BLaER1 treated with 17β-estradiol and CSF1 and Interleukin-3, amounts not matched to agents 10 nM and 100 nM (cell line): ENCODE measurements around the gene DCTN1.

Experiments used
- H3K27ac ChIP-seq, 11 experiments: shearing (Covaris generic); formaldehyde crosslinking; 2 replicates each; pipeline ENCODE4 v1.8.1; 2022
- H3K27me3 ChIP-seq, 11 experiments: shearing (Covaris generic); formaldehyde crosslinking; 2 replicates each; pipeline ENCODE4 v1.8.1; 2022
- H3K36me3 ChIP-seq, 11 experiments: shearing (Covaris generic); formaldehyde crosslinking; 2 replicates each; pipeline ENCODE4 v1.8.1; 2022
- H3K4me1 ChIP-seq, 10 experiments: shearing (Covaris generic); formaldehyde crosslinking; 2 replicates each; pipeline ENCODE4 v1.8.1; 2022
- H3K4me2 ChIP-seq, 11 experiments: shearing (Covaris generic); formaldehyde crosslinking; 2 replicates each; pipeline ENCODE4 v1.8.1; 2022
- H3K4me3 ChIP-seq, 10 experiments: shearing (Covaris generic); formaldehyde crosslinking; 2 replicates each; pipeline ENCODE4 v1.8.1; 2022
- H3K9ac ChIP-seq, 11 experiments: shearing (Covaris generic); formaldehyde crosslinking; 2 replicates each; pipeline ENCODE4 v1.8.1; 2022
- H3K9me3 ChIP-seq, 11 experiments: shearing (Covaris generic); formaldehyde crosslinking; replicated peaks in 1 of 11; 2 replicates each; pipeline ENCODE4 v1.8.1; 2022
- H4K20me1 ChIP-seq, 11 experiments: shearing (Covaris generic); formaldehyde crosslinking; 2 replicates each; pipeline ENCODE4 v1.8.1; 2022
- Cebpa-rat ChIP-seq, 11 experiments: shearing (Covaris generic); IDR thresholded peaks; 2 replicates each; pipeline ENCODE4 v1.8.1; 2022

The DCTN1 gene

GRCh38 chr2:74384051-74384450 lies 3.9 kb upstream of the DCTN1 start:
- Histone ChIP-seq H3K4me1 (peaks cover 50 to 62% (median 55%) of the 10 kb centered on the region in 10 experiments), H4K20me1 (peaks cover 63 to 96% (median 87%) of the 10 kb centered on the region in 11 experiments; a peak in 20 of 22 replicates), H3K27me3 (no peaks in the 10 kb centered on the region), H3K36me3 (peaks cover 26 to 70% (median 48%) of the 10 kb centered on the region in 11 experiments), H3K4me2 (no peak overlapping the region), H3K9ac (no peak overlapping the region), H3K9me3 (no peaks in the 10 kb centered on the region), H3K4me3 (no peak overlapping the region), H3K27ac (no peak overlapping the region)
- no peak for TF ChIP-seq Cebpa-rat (IDR thresholded peaks at IDR 0.05)

- Histone ChIP-seq H3K4me2 (no peak overlapping the region), H3K4me3 (no peak overlapping the region), H3K36me3 (peaks cover 31 to 76% (median 54%) of the 10 kb centered on the region in 11 experiments), H3K27ac (no peak overlapping the region), H3K27me3 (no peaks in the 10 kb centered on the region), H3K9me3 (no peaks in the 10 kb centered on the region), H3K9ac (no peak overlapping the region), H4K20me1 (peaks cover 58 to 96% (median 87%) of the 10 kb centered on the region in 11 experiments; a peak in 20 of 22 replicates), H3K4me1 (peaks cover 43 to 59% (median 50%) of the 10 kb centered on the region in 10 experiments)
- TF ChIP-seq Cebpa-rat (IDR thresholded peaks at IDR 0.05), result no peak
Observed at GRCh38 chr2:74383254-74383653, 3.1 kb upstream of the DCTN1 start.

- TF ChIP-seq Cebpa-rat (IDR thresholded peaks at IDR 0.05), result no peak
- peaks cover 46 to 82% (median 65%) of the 10 kb centered on the region in 11 experiments for H3K36me3 ChIP-seq
- H3K27me3 ChIP-seq, result no peaks in the 10 kb centered on the region
- no peak overlapping the region for H3K27ac ChIP-seq
- H3K4me2 ChIP-seq, result no peak overlapping the region
- H3K4me3 ChIP-seq, result no peak overlapping the region
- no peaks in the 10 kb centered on the region for H3K9me3 ChIP-seq
- no peak overlapping the region for H3K9ac ChIP-seq
- H3K4me1 ChIP-seq, result peaks cover 29 to 44% (median 36%) of the 10 kb centered on the region in 10 experiments
- peaks cover 46 to 94% (median 85%) of the 10 kb centered on the region in 11 experiments; a peak in 20 of 22 replicates for H4K20me1 ChIP-seq
Observed at GRCh38 chr2:74381751-74382150, 1.6 kb upstream of the DCTN1 start.

GRCh38 chr2:74378007-74378406 lies 2.1 kb downstream of the DCTN1 start:
- Histone ChIP-seq H3K27ac (no peak overlapping the region), H3K9me3 (no peaks in the 10 kb centered on the region), H3K4me2 (no peak overlapping the region), H3K4me3 (no peak overlapping the region), H3K9ac (no peak overlapping the region), H3K4me1 (peaks cover 37 to 59% (median 48%) of the 10 kb centered on the region in 10 experiments), H4K20me1 (peaks cover 33 to 94% (median 82%) of the 10 kb centered on the region in 11 experiments; a peak in 20 of 22 replicates), H3K27me3 (no peaks in the 10 kb centered on the region), H3K36me3 (peaks cover 41 to 77% (median 55%) of the 10 kb centered on the region in 11 experiments)
- no peak for TF ChIP-seq Cebpa-rat (IDR thresholded peaks at IDR 0.05)

- H3K27ac ChIP-seq, result no peak overlapping the region
- H3K4me3 ChIP-seq, result no peak overlapping the region
- H4K20me1 ChIP-seq, result peaks cover 23 to 98% (median 85%) of the 10 kb centered on the region in 11 experiments; a peak in 20 of 22 replicates
- H3K36me3 ChIP-seq, result peaks cover 45 to 79% (median 64%) of the 10 kb centered on the region in 11 experiments
- peak overlapping the region in 10 of 11 experiments; percentile 0 to 57 (median 26); a peak in 10 of 22 replicates for H3K4me2 ChIP-seq
- no peaks in the 10 kb centered on the region for H3K27me3 ChIP-seq
- peaks cover 38 to 57% (median 52%) of the 10 kb centered on the region in 10 experiments for H3K4me1 ChIP-seq
- no peaks in the 10 kb centered on the region for H3K9me3 ChIP-seq
- H3K9ac ChIP-seq, result no peak overlapping the region
- no peak for TF ChIP-seq Cebpa-rat (IDR thresholded peaks at IDR 0.05)
Observed at GRCh38 chr2:74375838-74376237, 4.3 kb downstream of the DCTN1 start.

- no peaks in the 10 kb centered on the region for H3K9me3 ChIP-seq
- no peak overlapping the region for H3K4me3 ChIP-seq
- TF ChIP-seq Cebpa-rat (IDR thresholded peaks at IDR 0.05), result no peak
- H4K20me1 ChIP-seq, result peaks cover 12 to 93% (median 73%) of the 10 kb centered on the region in 11 experiments; a peak in 20 of 22 replicates
- H3K27ac ChIP-seq, result no peak overlapping the region
- no peak overlapping the region for H3K9ac ChIP-seq
- peaks cover 56 to 90% (median 75%) of the 10 kb centered on the region in 11 experiments for H3K36me3 ChIP-seq
- peaks cover 27 to 45% (median 40%) of the 10 kb centered on the region in 10 experiments for H3K4me1 ChIP-seq
- 0 out of 22 replicates have a peak overlapping the region, but pooled peaks of 3 of the 11 experiments have one; percentile 24 to 61 (median 53) for H3K4me2 ChIP-seq
- H3K27me3 ChIP-seq, result no peaks in the 10 kb centered on the region
Observed at GRCh38 chr2:74374509-74375205, 5.5 kb downstream of the DCTN1 start.

- TF ChIP-seq Cebpa-rat (IDR thresholded peaks at IDR 0.05), result no peak
- Histone ChIP-seq H4K20me1 (peaks cover 5 to 86% (median 67%) of the 10 kb centered on the region in 11 experiments; a peak in 18 of 22 replicates), H3K4me1 (peaks cover 25 to 40% (median 34%) of the 10 kb centered on the region in 10 experiments), H3K9ac (no peak overlapping the region), H3K9me3 (no peaks in the 10 kb centered on the region), H3K36me3 (peaks cover 63 to 97% (median 82%) of the 10 kb centered on the region in 11 experiments), H3K4me2 (peak overlapping the region in 9 of 11 experiments; percentile 24 to 61 (median 56); a peak in 15 of 22 replicates), H3K4me3 (no peak overlapping the region), H3K27me3 (no peaks in the 10 kb centered on the region), H3K27ac (no peak overlapping the region)
Observed at GRCh38 chr2:74373985-74374384, 6.1 kb downstream of the DCTN1 start.

GRCh38 chr2:74373221-74373676 lies 6.9 kb downstream of the DCTN1 start:
- no peak for TF ChIP-seq Cebpa-rat (IDR thresholded peaks at IDR 0.05)
- peak overlapping the region in 2 of 11 experiments; percentile 2 to 4; a peak in 1 of 22 replicates for H3K27ac ChIP-seq
- no peaks in the 10 kb centered on the region for H3K9me3 ChIP-seq
- no peak overlapping the region for H3K9ac ChIP-seq
- peak overlapping the region; percentile 24 to 61 (median 53); a peak in 18 of 22 replicates for H3K4me2 ChIP-seq
- H3K27me3 ChIP-seq, result no peaks in the 10 kb centered on the region
- H4K20me1 ChIP-seq, result peaks cover 4 to 78% (median 59%) of the 10 kb centered on the region in 11 experiments; a peak in 18 of 22 replicates
- peaks cover 25 to 40% (median 32%) of the 10 kb centered on the region in 10 experiments for H3K4me1 ChIP-seq
- H3K4me3 ChIP-seq, result no peak overlapping the region
- peaks cover 66 to 97% (median 84%) of the 10 kb centered on the region in 11 experiments for H3K36me3 ChIP-seq

- H3K9ac ChIP-seq, result no peak overlapping the region
- peaks cover 66 to 97% (median 84%) of the 10 kb centered on the region in 11 experiments for H3K36me3 ChIP-seq
- H3K4me3 ChIP-seq, result no peak overlapping the region
- H3K4me2 ChIP-seq, result peak overlapping the region in 7 of 11 experiments; percentile 36 to 61 (median 57); a peak in 10 of 22 replicates
- no peak for TF ChIP-seq Cebpa-rat (IDR thresholded peaks at IDR 0.05)
- H3K27ac ChIP-seq, result 0 out of 22 replicates have a peak overlapping the region, but pooled peaks of 1 of the 11 experiments have one; percentile 2
- H3K4me1 ChIP-seq, result peaks cover 25 to 40% (median 32%) of the 10 kb centered on the region in 10 experiments
- H4K20me1 ChIP-seq, result peaks cover 4 to 73% (median 53%) of the 10 kb centered on the region in 11 experiments; a peak in 18 of 22 replicates
- no peaks in the 10 kb centered on the region for H3K9me3 ChIP-seq
- H3K27me3 ChIP-seq, result no peaks in the 10 kb centered on the region
Observed at GRCh38 chr2:74372674-74373073, 7.4 kb downstream of the DCTN1 start.
